Activated T-helper 1 cell treated with anti-CD3 and anti-CD28 coated beads, Interleukin-12 subunit alpha, Interleukin-12 subunit beta, Interleukin-2, Interleukin-4 antibody, amounts not matched to agents 30 ng/mL and 10 ng/mL and 1 ng/mL, durations not matched to agents 14 hours and 24 hours and 36 hours (primary cell): Measurements from ENCODE around the gene LMBR1. TPM values are rescaled to one million over a fixed set of nuclear protein-coding genes. Genes with fewer than 3 reads are reported as not detected.
A peak's percentile ranks its signal among the peaks of the same experiment; 100 is the strongest.

ENCODE experiments used
- DNase-seq: peaks from one replicate; pipeline ENCODE4 v3.0.0; 2021; ENCODE audit warnings: low spot score
- H3K27ac Mint-ChIP-seq: one replicate; pipeline ENCODE4 v1.8.0; 2021; ENCODE audit warnings: mild to moderate bottlenecking, mixed read lengths
- H3K27me3 Mint-ChIP-seq: one replicate; pipeline ENCODE4 v1.8.0; 2022; ENCODE audit warnings: mild to moderate bottlenecking, moderate library complexity, mixed read lengths; ENCODE audit not compliant: insufficient read depth
- H3K36me3 Mint-ChIP-seq: one replicate; pipeline ENCODE4 v1.8.0; 2021; ENCODE audit warnings: low read depth, mixed read lengths
- H3K4me1 Mint-ChIP-seq: one replicate; pipeline ENCODE4 v1.8.0; 2021; ENCODE audit warnings: low read depth, mixed read lengths
- H3K4me3 Mint-ChIP-seq: one replicate; pipeline ENCODE4 v1.8.0; 2021; ENCODE audit warnings: mild to moderate bottlenecking, moderate library complexity, mixed read lengths
- H3K9me3 Mint-ChIP-seq: one replicate; pipeline ENCODE4 v1.8.0; 2021; ENCODE audit warnings: mixed read lengths
- intact Hi-C: fragments of 100-400 bp; cut with micrococcal nuclease; formaldehyde crosslinking; loops from one replicate; pipeline ENCODE4 v1.15.1; 2024
- total RNA-seq: library from RNA; stranded (reverse); gene quantifications from 2 replicates; pipeline ENCODE4 v1.2.3, GENCODE V29; 2022

LMBR1 gene
- total RNA-seq, 1 donor from 2014 or later: 55.5 TPM

GRCh38 chr7:156680281-156680680, 212.7 kb downstream of the LMBR1 start:
- H3K4me1 Mint-ChIP-seq: peaks cover 10% of the 10 kb centered on the region
- H3K9me3 Mint-ChIP-seq: no peaks in the 10 kb centered on the region
- intact Hi-C loops: loop anchor here (5.0 kb wide), 1 partner anchor 47 kb away; no protein-coding TSS in a partner anchor
- H3K27ac Mint-ChIP-seq: peak overlapping the region; percentile 73
- H3K27me3 Mint-ChIP-seq: no peaks in the 10 kb centered on the region
- H3K36me3 Mint-ChIP-seq: peaks cover 11% of the 10 kb centered on the region
- H3K4me3 Mint-ChIP-seq: no peak overlapping the region
- DNase-seq: no peak

- peak overlapping the region; percentile 52 for H3K27ac Mint-ChIP-seq
Observed at GRCh38 chr7:156677374-156678054, 215.5 kb downstream of the LMBR1 start.

DNA sequence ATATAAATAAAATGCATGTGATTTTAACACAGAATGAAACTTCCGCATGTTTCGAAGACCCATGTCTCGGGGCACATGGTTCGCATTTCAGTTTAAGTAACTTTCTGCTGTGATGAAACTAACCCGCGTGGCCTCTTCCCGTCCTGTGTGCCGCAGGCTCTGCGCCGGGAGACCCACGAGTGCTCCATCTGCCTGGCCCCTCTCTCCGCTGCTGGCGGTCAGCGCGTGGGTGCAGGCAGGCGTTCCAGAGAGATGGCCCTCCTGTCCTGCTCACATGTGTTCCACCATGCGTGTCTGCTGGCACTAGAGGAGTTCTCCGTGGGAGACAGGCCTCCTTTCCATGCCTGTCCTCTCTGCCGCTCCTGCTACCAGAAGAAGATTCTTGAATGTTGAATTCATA, 216.7 kb downstream of the LMBR1 start:
- H3K36me3 Mint-ChIP-seq: peaks cover 13% of the 10 kb centered on the region
- DNase-seq: no peak
- no peaks in the 10 kb centered on the region for H3K27me3 Mint-ChIP-seq
- no peak overlapping the region for H3K4me3 Mint-ChIP-seq
- H3K4me1 Mint-ChIP-seq: peaks cover 10% of the 10 kb centered on the region
- no peak overlapping the region for H3K27ac Mint-ChIP-seq
- intact Hi-C loops: no loop called here
- H3K9me3 Mint-ChIP-seq: no peaks in the 10 kb centered on the region

More at GRCh38 chr7:156677374-156678054, 215.5 kb downstream of the LMBR1 start:
- H3K9me3 Mint-ChIP-seq: no peaks in the 10 kb centered on the region
- peaks cover 10% of the 10 kb centered on the region for H3K4me1 Mint-ChIP-seq
- intact Hi-C loops: no loop called here
- H3K36me3 Mint-ChIP-seq: peaks cover 13% of the 10 kb centered on the region
- DNase-seq: no peak
- no peak overlapping the region for H3K4me3 Mint-ChIP-seq
- no peaks in the 10 kb centered on the region for H3K27me3 Mint-ChIP-seq

DNA sequence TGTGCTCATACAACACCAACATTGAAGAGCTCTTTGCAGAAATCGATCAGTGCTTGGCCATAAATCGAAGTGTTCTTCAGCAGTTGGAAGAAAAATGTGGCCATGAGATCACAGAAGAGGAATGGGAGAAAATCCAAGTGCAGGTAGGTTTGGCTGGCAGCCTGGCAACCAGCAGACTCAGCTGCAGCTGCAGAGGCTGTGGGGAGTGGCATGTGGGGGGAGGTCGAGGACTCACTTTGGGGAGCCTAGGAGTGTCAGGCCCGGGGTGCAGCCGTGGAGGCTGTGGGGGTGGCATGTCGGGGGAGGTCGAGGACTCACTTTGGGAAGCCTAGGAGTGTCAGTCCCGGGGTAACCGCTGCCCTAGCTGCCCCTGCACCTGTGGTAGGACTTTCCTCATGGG, 217.3 kb downstream of the LMBR1 start:
- Mint-ChIP-seq H3K27ac (no peak overlapping the region), H3K4me1 (peaks cover 8% of the 10 kb centered on the region), H3K4me3 (no peak overlapping the region), H3K36me3 (peaks cover 15% of the 10 kb centered on the region), H3K27me3 (no peaks in the 10 kb centered on the region), H3K9me3 (no peaks in the 10 kb centered on the region)
- intact Hi-C loops: no loop called here
- DNase-seq: no peak

- Mint-ChIP-seq H3K9me3 (no peaks in the 10 kb centered on the region), H3K4me3 (no peak overlapping the region), H3K27ac (no peak overlapping the region), H3K27me3 (no peaks in the 10 kb centered on the region), H3K4me1 (no peaks in the 10 kb centered on the region), H3K36me3 (peaks cover 18% of the 10 kb centered on the region)
- DNase-seq: no peak
- intact Hi-C loops: no loop called here
Observed at GRCh38 chr7:156673902-156674301, 219.1 kb downstream of the LMBR1 start.

GRCh38 chr7:156673454-156673853, 219.5 kb downstream of the LMBR1 start:
- Mint-ChIP-seq H3K27ac (no peak overlapping the region), H3K9me3 (no peaks in the 10 kb centered on the region), H3K36me3 (peaks cover 18% of the 10 kb centered on the region), H3K4me1 (no peaks in the 10 kb centered on the region), H3K4me3 (no peak overlapping the region), H3K27me3 (no peaks in the 10 kb centered on the region)
- no peak for DNase-seq
- intact Hi-C loops: no loop called here

- DNase-seq: no peak
- Mint-ChIP-seq H3K27me3 (no peaks in the 10 kb centered on the region), H3K4me3 (no peak overlapping the region), H3K27ac (no peak overlapping the region), H3K9me3 (no peaks in the 10 kb centered on the region), H3K36me3 (peaks cover 12% of the 10 kb centered on the region), H3K4me1 (no peaks in the 10 kb centered on the region)
- intact Hi-C loops: no loop called here
Observed at GRCh38 chr7:156669035-156669828, 223.8 kb downstream of the LMBR1 start.

DNA sequence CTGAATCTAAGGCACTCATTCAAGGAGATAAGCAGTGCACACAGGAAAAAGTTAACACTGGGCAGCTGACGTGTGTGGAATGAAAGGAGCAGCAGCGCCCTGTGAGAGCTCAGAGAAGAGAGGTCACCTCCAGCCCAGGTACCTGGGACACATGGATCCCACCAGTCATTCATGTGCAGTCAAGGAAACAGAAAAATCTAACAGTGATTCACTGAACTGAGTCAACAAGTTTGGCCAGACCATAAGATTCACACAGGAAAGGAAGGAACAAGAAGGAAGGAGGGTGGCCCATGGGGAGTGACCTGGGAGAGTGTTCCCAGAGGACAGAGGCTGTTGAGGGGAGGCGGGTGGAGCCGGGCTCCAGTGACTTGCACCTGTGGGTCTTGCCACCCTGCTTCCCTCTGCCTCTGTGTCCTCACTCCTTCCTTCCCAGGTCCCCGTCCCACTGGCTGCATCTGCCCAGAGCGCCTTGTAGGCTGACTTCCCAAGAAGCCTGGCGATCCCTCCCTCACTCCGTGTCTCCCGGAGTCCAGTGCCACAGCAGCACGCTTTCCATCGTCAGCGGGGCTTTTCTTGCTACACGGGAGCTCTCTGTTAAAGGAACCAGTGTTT, 224.7 kb downstream of the LMBR1 start:
- Mint-ChIP-seq H3K9me3 (no peaks in the 10 kb centered on the region), H3K4me1 (no peaks in the 10 kb centered on the region), H3K27ac (no peak overlapping the region), H3K27me3 (no peaks in the 10 kb centered on the region), H3K4me3 (no peak overlapping the region), H3K36me3 (peaks cover 10% of the 10 kb centered on the region)
- no peak for DNase-seq
- intact Hi-C loops: no loop called here

- Mint-ChIP-seq H3K9me3 (no peaks in the 10 kb centered on the region), H3K27me3 (no peaks in the 10 kb centered on the region), H3K4me3 (no peak overlapping the region), H3K27ac (no peak overlapping the region), H3K4me1 (no peaks in the 10 kb centered on the region), H3K36me3 (peaks cover 10% of the 10 kb centered on the region)
- intact Hi-C loops: no loop called here
- no peak for DNase-seq
Observed at GRCh38 chr7:156667110-156667426, 225.9 kb downstream of the LMBR1 start.

DNA sequence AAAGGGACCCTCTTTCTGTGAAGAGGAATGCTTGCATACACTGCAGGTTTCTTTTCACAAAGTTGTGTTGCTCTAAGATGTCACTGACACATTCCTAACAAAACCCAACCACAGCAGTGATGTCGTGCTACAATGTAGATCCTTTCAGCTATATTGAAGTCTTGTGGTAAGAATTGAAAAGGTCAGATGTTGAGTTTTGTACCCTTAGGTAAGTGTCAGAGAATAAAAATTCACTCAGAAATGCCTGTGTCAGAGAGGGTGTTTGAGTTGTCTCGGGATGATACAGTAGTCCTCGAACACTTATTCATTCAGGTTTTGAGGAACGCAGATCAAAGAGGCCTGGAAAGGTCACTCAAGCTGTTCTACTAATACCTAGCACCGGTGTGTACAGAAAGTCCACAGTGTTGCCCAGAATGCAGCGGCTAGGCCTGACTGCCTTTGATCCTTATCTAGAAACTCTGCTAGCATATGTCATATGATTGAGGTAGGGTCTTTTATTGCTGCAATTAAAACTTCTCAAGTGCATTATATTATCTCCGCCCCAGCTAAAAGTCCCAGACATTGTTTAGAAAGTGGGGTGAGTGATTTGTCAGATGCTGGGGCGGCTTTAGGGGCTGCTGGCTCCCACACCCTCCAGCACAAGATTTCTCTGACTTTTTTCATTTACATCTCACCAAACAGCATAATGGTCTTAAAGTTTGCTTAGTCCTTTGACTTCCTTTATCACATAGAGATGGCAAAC, 226.4 kb downstream of the LMBR1 start:
- no peak for DNase-seq
- Mint-ChIP-seq H3K27me3 (no peaks in the 10 kb centered on the region), H3K4me3 (no peak overlapping the region), H3K36me3 (peaks cover 10% of the 10 kb centered on the region), H3K4me1 (no peaks in the 10 kb centered on the region), H3K9me3 (no peaks in the 10 kb centered on the region), H3K27ac (no peak overlapping the region)
- intact Hi-C loops: no loop called here

GRCh38 chr7:156665101-156665500, 227.9 kb downstream of the LMBR1 start:
- H3K27me3 Mint-ChIP-seq: peaks cover 2% of the 10 kb centered on the region
- DNase-seq: no peak
- no peak overlapping the region for H3K4me3 Mint-ChIP-seq
- peaks cover 3% of the 10 kb centered on the region for H3K36me3 Mint-ChIP-seq
- H3K4me1 Mint-ChIP-seq: peaks cover 2% of the 10 kb centered on the region
- H3K27ac Mint-ChIP-seq: no peak overlapping the region
- intact Hi-C loops: no loop called here
- no peaks in the 10 kb centered on the region for H3K9me3 Mint-ChIP-seq

GRCh38 chr7:156662277-156662676, 230.7 kb downstream of the LMBR1 start:
- no peaks in the 10 kb centered on the region for H3K9me3 Mint-ChIP-seq
- intact Hi-C loops: no loop called here
- H3K4me1 Mint-ChIP-seq: peaks cover 7% of the 10 kb centered on the region
- H3K36me3 Mint-ChIP-seq: no peaks in the 10 kb centered on the region
- peaks cover 11% of the 10 kb centered on the region for H3K27me3 Mint-ChIP-seq
- no peak overlapping the region for H3K27ac Mint-ChIP-seq
- no peak for DNase-seq
- H3K4me3 Mint-ChIP-seq: no peak overlapping the region

- H3K4me1 Mint-ChIP-seq: peaks cover 7% of the 10 kb centered on the region
- no peaks in the 10 kb centered on the region for H3K36me3 Mint-ChIP-seq
- H3K9me3 Mint-ChIP-seq: no peaks in the 10 kb centered on the region
- peaks cover 11% of the 10 kb centered on the region for H3K27me3 Mint-ChIP-seq
- intact Hi-C loops: no loop called here
- no peak for DNase-seq
- no peak overlapping the region for H3K27ac Mint-ChIP-seq
- no peak overlapping the region for H3K4me3 Mint-ChIP-seq
Observed at GRCh38 chr7:156661637-156662036, 231.3 kb downstream of the LMBR1 start.
